HG03159 (cell line): ENCODE data around the gene BHLHE23.
"Not testable (repeated sequence)": the region's sequence is repeated elsewhere in the genome, so short reads cannot be mapped to it uniquely, and the experiment has no call there.

Source experiments
- ATAC-seq: cut with Tn5 transposase; IDR thresholded peaks from one replicate; pipeline ENCODE4 v1.9.1; 2021; ENCODE audit warnings: mild to moderate bottlenecking, moderate library complexity; ENCODE audit not compliant: unreplicated experiment

The BHLHE23 gene

GRCh38 chr20:62962891-62963613 lies 43.7 kb downstream of the BHLHE23 start:
- ATAC-seq: no peak

DNA sequence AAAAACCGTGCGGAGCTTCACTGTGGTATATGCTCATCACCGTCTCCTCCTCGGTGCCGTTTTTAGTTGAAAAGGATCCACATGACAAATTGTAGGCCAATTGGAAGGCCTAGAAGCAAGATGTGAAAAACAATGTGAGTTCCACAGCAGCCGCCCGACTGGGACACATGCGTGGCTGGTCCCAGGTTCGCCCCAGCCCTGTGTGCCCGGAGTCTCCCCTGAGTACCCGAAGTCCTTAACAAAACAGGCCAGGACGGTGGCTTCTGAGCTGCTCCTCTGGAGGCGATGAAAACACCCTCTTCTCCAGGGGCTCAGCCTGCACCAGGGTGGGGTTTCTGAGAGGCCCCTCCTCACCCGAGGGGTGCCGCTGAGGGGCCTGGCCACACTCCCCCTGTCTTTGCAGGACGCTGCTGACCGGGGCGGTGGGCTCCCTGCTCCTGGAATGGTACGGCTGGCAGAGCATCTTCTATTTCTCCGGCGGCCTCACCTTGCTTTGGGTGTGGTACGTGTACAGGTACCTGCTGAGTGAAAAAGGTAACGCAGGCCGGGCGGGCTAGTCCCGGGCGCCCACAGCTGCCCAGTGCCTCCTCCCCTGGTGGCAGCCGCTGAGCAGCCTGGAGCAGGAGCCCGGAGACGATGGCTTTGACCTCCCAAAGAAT lies 44.4 kb downstream of the BHLHE23 start:
- ATAC-seq: no peak

- ATAC-seq: no peak
Observed at GRCh38 chr20:62961799-62962198, 45.0 kb downstream of the BHLHE23 start.

DNA sequence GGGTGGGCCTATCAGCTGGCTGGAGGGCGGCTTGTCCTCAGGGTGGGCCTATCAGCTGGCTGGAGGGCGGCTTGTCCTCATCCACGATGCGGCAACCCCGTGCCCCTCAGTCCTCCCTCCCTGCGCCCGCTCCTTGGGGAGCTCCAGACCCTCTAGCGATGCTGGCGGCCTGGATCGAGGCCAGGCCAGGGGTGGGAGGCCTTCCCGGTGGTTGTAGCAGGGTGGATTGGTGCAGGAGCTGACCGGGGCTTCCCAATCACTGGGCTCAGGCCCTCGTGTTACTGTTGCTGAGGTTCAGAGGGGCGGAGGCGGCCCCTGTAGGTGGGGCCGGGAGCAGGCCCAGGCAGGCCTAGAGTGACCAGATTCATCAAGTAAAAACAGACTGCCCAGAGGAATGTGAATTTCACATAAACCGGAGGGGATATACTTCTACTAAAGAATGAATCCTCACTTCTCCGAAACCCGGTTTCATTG lies 45.4 kb downstream of the BHLHE23 start:
- no peak for ATAC-seq

DNA sequence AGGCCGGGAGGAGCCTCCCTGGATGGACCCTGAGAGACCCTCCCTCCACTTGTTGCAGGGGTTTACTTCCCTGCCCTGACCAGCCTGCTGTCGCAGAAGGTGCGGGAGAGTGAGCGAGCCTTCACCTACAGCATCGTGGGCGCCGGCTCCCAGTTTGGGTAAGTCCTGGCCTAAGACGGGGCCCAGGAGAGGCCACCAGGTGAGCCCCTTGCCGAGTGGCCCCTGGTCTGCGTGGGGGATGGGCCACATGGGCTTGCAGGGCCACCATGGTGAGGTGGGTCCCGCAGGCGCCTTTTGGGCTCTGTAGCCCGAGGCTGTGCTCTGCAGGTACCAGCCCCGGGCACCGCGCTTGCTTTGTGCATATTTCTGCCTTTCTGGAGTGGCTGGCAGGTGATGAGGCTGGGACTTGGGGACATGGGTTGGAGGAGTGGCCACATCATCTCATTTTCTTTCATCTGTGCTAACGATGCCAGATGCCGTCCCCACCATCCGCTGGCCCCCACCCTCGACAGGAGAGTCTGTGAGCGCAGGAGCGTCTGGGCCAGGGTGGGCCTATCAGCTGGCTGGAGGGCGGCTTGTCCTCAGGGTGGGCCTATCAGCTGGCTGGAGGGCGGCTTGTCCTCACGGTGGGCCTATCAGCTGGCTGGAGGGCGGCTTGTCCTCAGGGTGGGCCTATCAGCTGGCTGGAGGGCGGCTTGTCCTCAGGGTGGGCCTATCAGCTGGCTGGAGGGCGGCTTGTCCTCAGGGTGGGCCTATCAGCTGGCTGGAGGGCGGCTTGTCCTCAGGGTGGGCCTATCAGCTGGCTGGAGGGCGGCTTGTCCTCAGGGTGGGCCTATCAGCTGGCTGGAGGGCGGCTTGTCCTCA lies 46.1 kb downstream of the BHLHE23 start:
- not testable (repeated sequence) for ATAC-seq

- no peak for ATAC-seq
Observed at GRCh38 chr20:62959998-62960436, 46.7 kb downstream of the BHLHE23 start.

DNA sequence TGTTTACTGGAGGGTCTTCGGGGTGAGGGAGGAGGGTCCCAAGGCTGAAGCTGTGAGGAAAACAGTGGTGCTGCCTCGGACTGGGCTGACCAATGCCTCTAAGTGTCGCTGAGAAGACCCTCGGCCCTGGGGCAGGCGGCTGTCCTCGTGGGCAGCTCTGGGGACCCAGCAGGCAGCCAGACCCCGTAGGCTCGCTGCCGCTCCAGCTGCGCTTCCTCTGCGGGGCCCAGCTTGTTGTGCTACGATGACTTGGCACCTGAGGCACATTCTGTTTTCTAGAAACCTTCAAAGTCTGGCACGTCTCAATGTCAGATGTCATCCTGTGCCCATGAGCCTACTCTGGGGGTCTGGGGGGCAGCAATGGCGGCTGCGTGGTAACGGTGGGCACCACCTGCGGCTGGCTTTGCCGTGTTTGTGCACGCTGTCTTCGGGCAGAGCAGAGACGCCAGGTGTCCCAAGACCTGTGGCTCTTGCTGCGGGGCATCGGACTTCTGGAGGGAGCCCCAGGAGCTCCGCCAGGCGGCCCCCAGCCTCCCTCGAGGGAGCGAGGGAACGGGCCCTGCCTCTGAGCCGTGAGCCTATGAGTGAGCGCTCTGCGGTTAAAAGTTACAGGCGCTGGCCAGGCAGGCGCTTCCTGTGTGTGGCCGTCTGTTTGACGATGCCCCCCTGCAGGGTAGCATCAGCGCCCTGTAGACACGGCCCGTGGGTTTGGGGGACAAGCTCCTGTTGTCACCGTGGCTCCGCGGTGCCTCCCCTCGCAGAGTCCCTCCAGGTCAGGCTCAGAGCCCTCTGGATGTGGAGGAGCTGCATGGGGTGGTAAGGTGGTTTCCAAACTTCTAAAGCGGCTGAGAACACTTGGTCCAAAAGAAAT lies 47.4 kb downstream of the BHLHE23 start:
- ATAC-seq: no peak

GRCh38 chr20:62958388-62959100 lies 48.2 kb downstream of the BHLHE23 start:
- ATAC-seq: no peak

DNA sequence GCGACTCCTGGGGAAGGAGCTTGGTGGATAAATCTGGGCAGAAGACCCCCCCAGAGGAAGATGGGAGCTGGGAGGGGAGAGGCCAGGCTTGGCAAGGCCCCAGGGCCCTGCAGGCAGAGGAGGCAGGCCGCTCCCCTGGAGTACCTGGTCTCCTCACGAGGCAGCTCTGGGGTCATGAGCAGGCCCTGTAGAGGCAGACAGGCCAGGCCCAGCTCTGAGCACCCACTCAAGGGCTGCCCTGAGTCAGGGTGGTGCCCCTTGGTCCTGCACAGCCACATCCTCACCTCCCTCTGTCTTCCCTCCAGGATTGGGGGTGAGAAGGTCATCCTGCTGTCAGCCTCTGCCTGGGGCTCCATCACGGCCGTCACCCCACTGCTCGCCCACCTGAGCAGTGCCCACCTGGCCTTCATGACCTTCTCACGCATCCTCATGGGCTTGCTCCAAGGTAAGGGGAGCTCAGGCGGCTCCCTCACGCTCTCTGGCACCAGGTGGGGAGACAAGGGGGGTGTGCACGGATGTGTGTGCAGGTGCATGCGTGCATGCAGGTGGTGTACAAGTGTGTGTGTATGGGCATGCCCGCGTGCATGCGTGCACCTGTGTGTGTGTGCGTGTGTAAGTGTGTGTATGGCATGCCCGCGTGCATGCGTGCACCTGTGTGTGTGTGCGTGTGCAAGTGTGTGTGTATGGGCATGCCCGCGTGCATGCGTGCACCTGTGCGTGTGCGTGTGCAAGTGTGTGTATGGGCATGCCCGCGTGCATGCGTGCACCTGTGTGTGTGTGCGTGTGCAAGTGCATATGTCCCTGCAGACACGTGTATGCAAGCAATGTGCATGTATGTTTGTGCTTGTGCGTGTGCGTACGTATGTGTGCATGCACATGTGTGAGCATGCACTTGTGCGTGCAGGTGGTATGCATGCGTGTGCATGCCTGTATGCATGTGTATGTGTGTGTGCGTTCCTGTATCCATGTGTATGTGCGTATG lies 49.3 kb downstream of the BHLHE23 start:
- ATAC-seq: no peak

DNA sequence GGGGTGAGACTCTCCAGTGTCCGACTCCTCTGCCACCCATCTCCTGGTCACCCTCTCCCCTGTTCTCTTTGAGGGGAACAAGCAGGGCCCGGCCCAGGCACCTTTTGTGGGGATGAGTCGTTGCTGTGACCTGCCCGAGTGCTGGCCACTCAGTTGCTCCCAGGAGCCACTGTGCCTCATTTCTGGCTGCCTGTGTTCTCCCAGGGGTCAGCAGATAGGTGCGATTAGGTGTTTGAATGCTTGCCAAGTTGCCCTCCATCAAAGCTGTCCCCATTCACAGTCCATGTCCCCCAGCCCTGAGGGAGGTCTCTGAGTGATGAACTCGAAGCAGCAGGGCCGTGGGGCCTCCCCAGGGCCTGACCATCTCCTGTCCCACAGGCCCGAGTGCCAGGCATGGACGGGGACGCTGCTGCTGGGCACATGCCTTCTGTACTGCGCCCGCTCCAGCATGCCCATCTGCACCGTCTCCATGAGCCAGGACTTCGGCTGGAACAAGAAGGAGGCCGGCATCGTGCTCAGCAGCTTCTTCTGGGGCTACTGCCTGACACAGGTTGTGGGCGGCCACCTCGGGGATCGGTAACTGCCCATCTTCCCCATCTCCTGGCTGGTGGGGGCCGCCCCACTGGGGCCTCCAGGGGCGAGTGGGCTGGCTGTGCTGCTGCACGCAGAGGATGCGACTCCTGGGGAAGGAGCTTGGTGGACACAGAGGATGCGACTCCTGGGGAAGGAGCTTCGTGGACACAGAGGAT lies 50.2 kb downstream of the BHLHE23 start:
- ATAC-seq: no peak
